ENCODE results near the gene SUSD3. TPM values are rescaled to one million over a fixed set of nuclear protein-coding genes. Genes with fewer than 3 reads are reported as not detected.
A peak's percentile ranks its signal among the peaks of the same experiment; 100 is the strongest.

Gene SUSD3
- total RNA-seq, 1 experiment from 2014 or later: 2.2 TPM

DNA sequence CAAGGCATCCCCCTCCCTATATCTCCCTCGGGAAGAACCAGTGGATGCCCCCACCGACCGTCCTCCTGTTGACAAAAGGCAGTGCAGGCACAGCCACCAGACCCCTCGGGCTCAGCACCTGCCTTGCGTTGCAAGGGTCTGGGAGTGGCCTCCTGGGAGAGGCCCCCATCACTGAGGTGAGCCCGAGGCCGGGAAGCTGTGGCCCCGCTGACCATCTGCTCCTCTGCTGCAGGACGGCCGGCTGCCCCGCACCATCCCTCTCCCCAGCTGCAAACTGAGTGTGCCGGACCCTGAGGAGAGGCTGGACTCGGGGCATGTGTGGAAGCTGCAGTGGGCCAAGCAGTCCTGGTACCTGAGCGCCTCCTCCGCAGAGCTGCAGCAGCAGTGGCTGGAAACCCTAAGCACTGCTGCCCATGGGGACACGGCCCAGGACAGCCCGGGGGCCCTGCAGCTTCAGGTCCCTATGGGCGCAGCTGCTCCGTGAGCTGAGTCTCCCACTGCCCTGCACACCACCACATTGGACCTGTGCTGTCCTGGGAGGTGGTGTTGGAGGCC lies 23.3 kb upstream of the SUSD3 start:
- TF ChIP-seq, protein P1, sequence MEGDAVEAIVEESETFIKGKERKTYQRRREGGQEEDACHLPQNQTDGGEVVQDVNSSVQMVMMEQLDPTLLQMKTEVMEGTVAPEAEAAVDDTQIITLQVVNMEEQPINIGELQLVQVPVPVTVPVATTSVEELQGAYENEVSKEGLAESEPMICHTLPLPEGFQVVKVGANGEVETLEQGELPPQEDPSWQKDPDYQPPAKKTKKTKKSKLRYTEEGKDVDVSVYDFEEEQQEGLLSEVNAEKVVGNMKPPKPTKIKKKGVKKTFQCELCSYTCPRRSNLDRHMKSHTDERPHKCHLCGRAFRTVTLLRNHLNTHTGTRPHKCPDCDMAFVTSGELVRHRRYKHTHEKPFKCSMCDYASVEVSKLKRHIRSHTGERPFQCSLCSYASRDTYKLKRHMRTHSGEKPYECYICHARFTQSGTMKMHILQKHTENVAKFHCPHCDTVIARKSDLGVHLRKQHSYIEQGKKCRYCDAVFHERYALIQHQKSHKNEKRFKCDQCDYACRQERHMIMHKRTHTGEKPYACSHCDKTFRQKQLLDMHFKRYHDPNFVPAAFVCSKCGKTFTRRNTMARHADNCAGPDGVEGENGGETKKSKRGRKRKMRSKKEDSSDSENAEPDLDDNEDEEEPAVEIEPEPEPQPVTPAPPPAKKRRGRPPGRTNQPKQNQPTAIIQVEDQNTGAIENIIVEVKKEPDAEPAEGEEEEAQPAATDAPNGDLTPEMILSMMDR (IDR thresholded peaks at IDR 0.05; ENCODE audit: insufficient read depth in 1 of 2, low read depth in 1 of 2, low read length in 1 of 2, severe bottlenecking in 1 of 2, unreplicated experiment in 1 of 2): no peak
- Histone ChIP-seq H3K36me3 (ENCODE audit: control insufficient read depth, insufficient read depth, low read length) (no peaks in the 10 kb centered on the region), H3K27me3 (replicated peaks; ENCODE audit: control insufficient read depth, insufficient read depth, low read length) (no peaks in the 10 kb centered on the region), H3K4me3 (ENCODE audit: low read depth, low read length) (no peak overlapping the region), H3K4me1 (no peaks in the 10 kb centered on the region), H3K9me3 (no peaks in the 10 kb centered on the region)
- no peaks in the 10 kb centered on the region for H3K9me3 Mint-ChIP-seq (ENCODE audit: unreplicated experiment)
- peaks cover 14% of the 10 kb centered on the region for H3K36me3 Mint-ChIP-seq (ENCODE audit: insufficient read depth, unreplicated experiment)
- BruUV-seq (replicated peaks): no TSS peak
- POLR2A ChIA-PET: no interaction called here
- intact Hi-C loops (cut with micrococcal nuclease; ENCODE audit: unreplicated experiment): no loop called here
- no peak overlapping the region for H3K27ac Mint-ChIP-seq (ENCODE audit: unreplicated experiment)
- CTCF ChIA-PET: no interaction called here
- no peak overlapping the region for H3K4me3 Mint-ChIP-seq (ENCODE audit: unreplicated experiment)
- DNase-seq: no peak
- no peaks in the 10 kb centered on the region for H3K27me3 Mint-ChIP-seq (ENCODE audit: insufficient read depth, unreplicated experiment)
- no peaks in the 10 kb centered on the region for H3K4me1 Mint-ChIP-seq (ENCODE audit: low read depth, unreplicated experiment)

DNA sequence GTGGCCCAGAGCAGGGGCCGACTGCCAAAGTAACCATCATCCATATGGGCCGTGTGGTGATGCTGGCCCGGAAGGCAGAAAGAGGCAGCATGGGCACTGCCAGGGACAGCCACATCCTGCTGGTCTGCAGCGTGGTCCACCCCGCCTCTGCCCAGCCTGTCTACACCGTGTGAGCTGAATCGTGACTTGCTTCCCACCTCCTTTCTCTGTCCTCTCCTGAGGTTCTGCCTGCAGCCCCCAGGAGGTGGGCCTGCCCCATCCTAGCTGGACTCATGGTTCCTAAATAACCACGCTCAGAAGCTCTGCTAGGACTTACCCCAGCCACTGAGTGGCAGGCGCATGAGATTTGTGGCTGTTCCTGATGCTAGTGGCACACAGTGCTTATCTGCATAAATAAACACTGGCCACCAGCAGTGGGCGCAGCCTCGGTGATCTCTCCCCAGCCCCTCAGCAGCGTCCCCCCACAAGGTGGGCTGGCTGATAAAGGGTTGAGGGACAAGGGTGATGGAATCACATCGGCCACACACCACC lies 22.6 kb upstream of the SUSD3 start:
- H3K27me3 ChIP-seq (replicated peaks; ENCODE audit: control insufficient read depth, insufficient read depth, low read length): no peaks in the 10 kb centered on the region
- H3K4me3 ChIP-seq (ENCODE audit: low read depth, low read length): no peak overlapping the region
- POLR2A ChIA-PET: no interaction called here
- no peaks in the 10 kb centered on the region for H3K36me3 ChIP-seq (ENCODE audit: control insufficient read depth, insufficient read depth, low read length)
- peaks cover 10% of the 10 kb centered on the region for H3K36me3 Mint-ChIP-seq (ENCODE audit: insufficient read depth, unreplicated experiment)
- CTCF ChIA-PET: no interaction called here
- intact Hi-C loops (cut with micrococcal nuclease; ENCODE audit: unreplicated experiment): no loop called here
- no peaks in the 10 kb centered on the region for H3K9me3 ChIP-seq
- H3K27me3 Mint-ChIP-seq (ENCODE audit: insufficient read depth, unreplicated experiment): no peaks in the 10 kb centered on the region
- no TSS peak for BruUV-seq (replicated peaks)
- no peak overlapping the region for H3K4me3 Mint-ChIP-seq (ENCODE audit: unreplicated experiment)
- no peak for DNase-seq
- no peaks in the 10 kb centered on the region for H3K4me1 ChIP-seq
- TF ChIP-seq, protein P1 (IDR thresholded peaks at IDR 0.05; ENCODE audit: insufficient read depth in 1 of 2, low read depth in 1 of 2, low read length in 1 of 2, severe bottlenecking in 1 of 2, unreplicated experiment in 1 of 2): no peak
- no peaks in the 10 kb centered on the region for H3K9me3 Mint-ChIP-seq (ENCODE audit: unreplicated experiment)
- no peaks in the 10 kb centered on the region for H3K4me1 Mint-ChIP-seq (ENCODE audit: low read depth, unreplicated experiment)
- no peak overlapping the region for H3K27ac Mint-ChIP-seq (ENCODE audit: unreplicated experiment)

DNA sequence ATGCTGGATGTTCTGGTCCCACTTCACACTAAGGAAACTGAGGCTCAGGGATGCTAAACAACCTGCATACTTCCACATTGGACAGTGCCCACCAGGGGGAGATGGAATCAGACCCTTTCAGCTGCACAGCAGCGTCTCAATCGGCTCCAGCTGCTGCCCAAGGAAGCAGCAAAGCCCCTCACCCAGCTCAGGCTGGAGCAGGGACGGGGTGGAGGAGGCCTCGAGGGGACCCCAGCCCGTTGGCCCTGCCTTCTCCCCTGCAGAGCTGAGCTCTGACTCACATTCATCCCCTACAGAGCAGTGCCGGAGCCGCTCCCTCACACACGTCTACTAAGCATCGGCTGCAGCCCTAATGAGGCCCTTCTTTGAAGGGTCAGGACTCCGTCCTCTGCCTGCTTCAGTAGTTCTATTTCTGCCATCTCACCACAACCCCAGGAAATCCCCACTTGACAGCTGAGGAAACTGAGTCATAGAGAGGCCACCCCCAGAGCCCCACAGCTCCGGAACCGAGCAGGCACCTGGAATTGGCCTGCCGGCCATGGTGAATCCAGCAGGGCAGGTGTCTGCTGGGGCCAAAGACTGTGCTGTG lies 21.5 kb upstream of the SUSD3 start:
- Histone ChIP-seq H3K27me3 (replicated peaks; ENCODE audit: control insufficient read depth, insufficient read depth, low read length) (no peaks in the 10 kb centered on the region), H3K4me1 (no peaks in the 10 kb centered on the region), H3K36me3 (ENCODE audit: control insufficient read depth, insufficient read depth, low read length) (no peaks in the 10 kb centered on the region), H3K9me3 (no peaks in the 10 kb centered on the region), H3K4me3 (ENCODE audit: low read depth, low read length) (no peak overlapping the region)
- POLR2A ChIA-PET: no interaction called here
- DNase-seq: no peak
- Mint-ChIP-seq H3K9me3 (ENCODE audit: unreplicated experiment) (no peaks in the 10 kb centered on the region), H3K4me1 (ENCODE audit: low read depth, unreplicated experiment) (no peaks in the 10 kb centered on the region), H3K36me3 (ENCODE audit: insufficient read depth, unreplicated experiment) (peaks cover 7% of the 10 kb centered on the region), H3K27me3 (ENCODE audit: insufficient read depth, unreplicated experiment) (no peaks in the 10 kb centered on the region), H3K27ac (ENCODE audit: unreplicated experiment) (no peak overlapping the region), H3K4me3 (ENCODE audit: unreplicated experiment) (no peak overlapping the region)
- TF ChIP-seq, protein P1 (IDR thresholded peaks at IDR 0.05; ENCODE audit: insufficient read depth in 1 of 2, low read depth in 1 of 2, low read length in 1 of 2, severe bottlenecking in 1 of 2, unreplicated experiment in 1 of 2): peak in 1 of 2 experiments; percentile 19
- CTCF ChIA-PET: no interaction called here
- BruUV-seq (replicated peaks): no TSS peak
- intact Hi-C loops (cut with micrococcal nuclease; ENCODE audit: unreplicated experiment): no loop called here
